HFFc6 (cell line): ENCODE data around the gene SNW1. TPM values are rescaled to one million over a fixed set of nuclear protein-coding genes. Genes with fewer than 3 reads are reported as not detected.
"Not testable (repeated sequence)": the region's sequence is repeated elsewhere in the genome, so short reads cannot be mapped to it uniquely, and the experiment has no call there.

Source experiments
- DNase-seq: peaks from one replicate; pipeline ENCODE4 v3.0.0-alpha.2; 2018
- H3K27ac Mint-ChIP-seq: 2 replicates; pipeline ENCODE4 v1.8.0; 2020; ENCODE audit warnings: mild to moderate bottlenecking, mixed read lengths
- H3K27me3 Mint-ChIP-seq: 2 replicates; pipeline ENCODE4 v1.8.0; 2021; ENCODE audit warnings: mild to moderate bottlenecking, moderate library complexity, mixed read lengths; ENCODE audit not compliant: insufficient read depth
- H3K36me3 Mint-ChIP-seq: 2 replicates; pipeline ENCODE4 v1.8.0; 2021; ENCODE audit warnings: low read depth, mixed read lengths
- H3K4me1 Mint-ChIP-seq: 2 replicates; pipeline ENCODE4 v1.8.0; 2020; ENCODE audit warnings: low read depth, mixed read lengths
- H3K4me3 Mint-ChIP-seq: 2 replicates; pipeline ENCODE4 v1.8.0; 2020; ENCODE audit warnings: mild to moderate bottlenecking, moderate library complexity, mixed read lengths
- H3K9me3 Mint-ChIP-seq: 2 replicates; pipeline ENCODE4 v1.8.0; 2020; ENCODE audit warnings: mild to moderate bottlenecking, mixed read lengths
- CTCF ChIP-seq: fragments of 200-600 bp; sonication (generic); IDR thresholded peaks from 2 replicates; pipeline ENCODE4 v1.5.0; 2021; ENCODE audit warnings: antibody characterized with exemption, mild to moderate bottlenecking
- total RNA-seq, 6 experiments: library from RNA; stranded (reverse); fragmentation: NEBNext Ultra II Directional; extraction: Animal tissue kit (Norgen Biotek cat#: 25700); gene quantifications; 2 replicates in 1 of 6; 3 replicates in 5 of 6; pipeline ENCODE4 v1.2.3, GENCODE V29; 2021

Gene SNW1
- total RNA-seq, 6 experiments from 2014 or later = 63.5 to 86.4 (median 75.9) TPM

- TF ChIP-seq CTCF = no peak
- Mint-ChIP-seq H3K36me3 (peaks cover 10% of the 10 kb centered on the region), H3K27me3 (no peaks in the 10 kb centered on the region; the same call in none of the 2 replicates), H3K4me3 (no peak overlapping the region), H3K9me3 (no peaks in the 10 kb centered on the region), H3K4me1 (peaks cover 25% of the 10 kb centered on the region), H3K27ac (no peak overlapping the region)
- no peak for DNase-seq
Measured at GRCh38 chr14:77763316-77763715, 2.4 kb upstream of the SNW1 start.

- H3K4me1 Mint-ChIP-seq = peaks cover 37% of the 10 kb centered on the region
- peak overlapping the region; percentile 97 for H3K27ac Mint-ChIP-seq
- DNase-seq = peak; percentile 13
- TF ChIP-seq CTCF = peak; percentile 64
- peak overlapping the region; percentile 98 for H3K4me3 Mint-ChIP-seq
- H3K27me3 Mint-ChIP-seq = no peaks in the 10 kb centered on the region; the same call in none of the 2 replicates
- peaks cover 12% of the 10 kb centered on the region for H3K36me3 Mint-ChIP-seq
- no peaks in the 10 kb centered on the region for H3K9me3 Mint-ChIP-seq
Measured at GRCh38 chr14:77761205-77761931, 412 bp upstream of the SNW1 start.

GRCh38 chr14:77752799-77753516 is 8.0 kb downstream of the SNW1 start:
- Mint-ChIP-seq H3K4me1 (peaks cover 14% of the 10 kb centered on the region; the same call in 1 of the 2 replicates), H3K36me3 (peaks cover 36% of the 10 kb centered on the region; the same call in 1 of the 2 replicates), H3K27me3 (no peaks in the 10 kb centered on the region), H3K4me3 (no peak overlapping the region), H3K9me3 (no peaks in the 10 kb centered on the region), H3K27ac (no peak overlapping the region)
- DNase-seq = no peak
- TF ChIP-seq CTCF = no peak

GRCh38 chr14:77752266-77752665 is 8.7 kb downstream of the SNW1 start:
- Mint-ChIP-seq H3K4me1 (peaks cover 7% of the 10 kb centered on the region; the same call in 1 of the 2 replicates), H3K36me3 (peaks cover 36% of the 10 kb centered on the region; the same call in 1 of the 2 replicates), H3K4me3 (no peak overlapping the region), H3K27me3 (no peaks in the 10 kb centered on the region), H3K27ac (no peak overlapping the region), H3K9me3 (no peaks in the 10 kb centered on the region)
- DNase-seq = no peak
- TF ChIP-seq CTCF = no peak

- DNase-seq, H3K27ac Mint-ChIP-seq, H3K9me3 Mint-ChIP-seq, H3K27me3 Mint-ChIP-seq, H3K4me1 Mint-ChIP-seq, H3K4me3 Mint-ChIP-seq: not testable (repeated sequence)
- peaks cover 42% of the 10 kb centered on the region for H3K36me3 Mint-ChIP-seq
Measured at GRCh38 chr14:77747425-77747824, 13.5 kb downstream of the SNW1 start.
